ENCODE data around the gene JADE1.

Gene JADE1

GRCh38 chr4:128809477-128810330, at the start of gene JADE1:
Gene JADE1 (plus strand): TSS chr4:128809700. CDS start chr4:128831759, 22,059 bp downstream.
- peak; percentile 93 for DNase-seq

DNA sequence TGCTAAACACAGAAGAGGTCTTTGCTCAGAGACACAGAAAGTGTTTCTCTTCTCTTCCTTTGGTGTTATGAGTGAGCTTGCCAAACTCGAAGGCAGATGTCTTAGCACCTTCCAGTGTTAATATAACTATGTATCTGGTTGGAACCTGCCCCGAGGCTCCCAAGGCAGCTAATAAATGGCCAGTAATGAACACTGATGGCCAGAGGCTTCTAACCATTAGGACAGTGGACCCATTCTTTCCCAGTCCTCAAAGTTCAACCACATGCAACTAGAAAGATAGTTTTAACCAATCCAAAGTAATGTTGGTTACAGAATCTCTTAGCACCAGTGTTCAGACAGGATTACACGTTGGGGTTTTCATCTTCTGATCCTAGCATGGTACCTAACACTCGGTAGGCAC, 42.7 kb upstream of the JADE1 start:
- DNase-seq, result no peak

DNA sequence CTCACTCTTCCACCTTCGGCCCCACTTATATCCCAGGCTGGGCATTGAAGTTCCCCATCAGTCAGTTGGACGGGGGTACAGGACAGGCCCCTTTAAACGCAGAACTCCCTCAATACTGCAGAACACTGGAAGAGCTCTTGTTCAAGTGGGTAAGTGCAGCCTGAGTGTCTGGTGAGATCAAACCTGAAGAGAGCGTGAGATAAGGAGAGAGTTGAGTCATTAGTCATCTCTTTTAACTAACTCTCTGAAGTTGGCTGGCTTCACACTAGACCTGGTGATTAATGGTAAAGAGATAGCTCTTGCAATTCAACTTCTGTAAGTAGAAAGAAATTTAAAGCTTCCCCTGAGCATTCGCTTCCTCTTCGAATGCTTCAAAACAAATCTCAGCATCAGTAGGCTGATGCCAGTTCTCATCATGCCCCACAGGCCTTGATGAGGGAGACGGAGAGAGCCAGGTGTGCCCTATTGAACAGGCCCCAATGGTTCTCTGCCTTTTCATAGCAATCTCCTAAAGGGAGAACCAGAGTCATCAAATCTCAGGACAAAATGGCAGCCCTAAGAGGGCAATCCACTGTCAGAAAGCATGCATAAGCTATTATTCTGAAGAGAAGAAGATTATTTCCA, 41.0 kb upstream of the JADE1 start:
- DNase-seq, result no peak

DNA sequence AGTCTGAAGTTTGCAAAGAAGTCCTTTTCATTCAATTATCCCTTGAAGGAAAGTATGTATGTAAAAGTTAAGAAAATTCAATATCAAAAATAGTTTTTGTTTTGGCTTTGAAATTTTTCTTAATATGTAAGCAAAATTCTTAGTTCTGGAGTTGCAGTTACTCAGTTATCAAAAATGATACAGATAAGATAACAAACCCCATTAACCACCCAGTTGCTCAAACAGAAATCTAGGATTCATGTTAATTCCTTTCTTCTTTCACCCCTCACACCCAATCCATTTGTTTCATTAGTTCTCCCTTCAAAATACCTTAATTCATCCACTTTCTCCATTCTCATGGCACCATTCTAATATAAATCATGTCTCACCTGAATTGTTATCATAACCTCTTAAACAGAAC, 40.5 kb upstream of the JADE1 start:
- no peak for DNase-seq

GRCh38 chr4:128770807-128771206, 38.7 kb upstream of the JADE1 start:
- no peak for DNase-seq

GRCh38 chr4:128775477-128775876, 34.0 kb upstream of the JADE1 start:
- no peak for DNase-seq

DNA sequence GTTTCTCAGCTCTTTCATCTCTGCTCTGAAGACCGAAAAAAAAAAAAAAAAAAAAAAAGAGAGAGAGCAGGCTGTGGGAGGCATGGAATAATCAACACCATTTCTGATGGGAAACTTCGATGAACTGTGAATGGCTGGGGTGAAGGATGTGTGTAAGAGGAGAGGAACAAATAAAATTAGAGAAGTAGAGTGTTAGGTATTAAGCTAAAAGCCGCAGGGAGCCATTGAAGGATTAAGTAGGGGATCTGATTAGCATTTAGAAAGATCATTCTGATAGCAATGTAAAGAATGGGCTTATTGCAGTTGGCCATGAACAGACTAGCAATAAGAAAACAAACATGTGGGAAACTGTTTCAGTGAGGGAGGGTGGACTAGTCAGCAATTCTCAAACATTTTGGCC, 33.6 kb upstream of the JADE1 start:
- no peak for DNase-seq

- DNase-seq, result no peak
Observed at GRCh38 chr4:128776794-128777216, 32.7 kb upstream of the JADE1 start.

DNA sequence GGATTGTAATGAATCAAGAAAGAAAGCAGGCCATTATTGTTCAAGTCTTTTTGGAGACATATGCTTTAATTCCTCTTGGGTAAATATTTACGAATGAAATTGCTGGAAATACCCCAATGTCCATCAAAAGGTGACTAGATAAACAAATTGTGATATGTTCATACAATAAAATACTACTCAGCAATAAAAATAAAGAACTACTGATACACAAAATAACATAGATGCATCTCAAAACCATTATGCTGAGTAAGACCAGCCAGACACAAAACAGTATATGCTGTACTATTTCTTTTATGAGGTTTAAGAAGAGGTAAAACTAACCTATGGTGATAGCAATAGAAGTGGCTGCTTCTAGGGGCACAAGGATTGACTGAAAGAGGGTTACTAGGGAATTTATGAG, 28.8 kb upstream of the JADE1 start:
- no peak for DNase-seq

GRCh38 chr4:128782076-128782715, 27.3 kb upstream of the JADE1 start:
- peak; percentile 80 for DNase-seq

- DNase-seq, result no peak
Observed at GRCh38 chr4:128782875-128783614, 26.5 kb upstream of the JADE1 start.

GRCh38 chr4:128787509-128788311, 21.8 kb upstream of the JADE1 start:
- no peak for DNase-seq

- no peak for DNase-seq
Observed at GRCh38 chr4:128793859-128794672, 15.4 kb upstream of the JADE1 start.

DNA sequence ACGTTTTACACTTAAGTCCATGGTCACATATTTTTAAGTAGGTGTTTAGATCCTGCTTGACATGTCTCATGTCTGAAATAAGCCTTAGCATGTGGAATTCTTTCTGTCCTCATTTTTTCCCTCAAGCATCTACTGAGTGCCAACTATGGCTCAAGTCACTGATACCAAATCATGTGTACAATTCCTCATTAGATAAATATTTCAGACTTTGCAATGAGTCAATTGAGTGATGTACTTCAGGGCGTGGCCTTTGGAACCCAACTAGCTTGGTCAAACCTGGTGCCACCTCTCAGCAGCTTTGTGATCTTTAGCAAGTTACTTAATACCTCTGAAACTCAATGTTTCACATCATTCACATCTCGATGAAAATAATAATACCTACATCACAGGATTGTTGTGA, 12.6 kb upstream of the JADE1 start:
- no peak for DNase-seq

- DNase-seq, result no peak
Observed at GRCh38 chr4:128800284-128800683, 9.2 kb upstream of the JADE1 start.

GRCh38 chr4:128800701-128801284, 8.7 kb upstream of the JADE1 start:
- DNase-seq, result no peak

- DNase-seq, result peak; percentile 8
Observed at GRCh38 chr4:128802680-128803628, 6.5 kb upstream of the JADE1 start.

- peak; percentile 50 for DNase-seq
Observed at GRCh38 chr4:128803783-128804182, 5.7 kb upstream of the JADE1 start.

GRCh38 chr4:128810331-128810870, 901 bp downstream of the JADE1 start:
- peak; percentile 39 for DNase-seq
